Testis (tissue), 2 donors: Measurements from ENCODE around the gene MACROD2.

Source experiments
- CTCF ChIP-seq, 3 experiments: fragments of 450-650 bp in 2 of 3; fragments of 200-600 bp in 1 of 3; sonication (generic) in 1 of 3; IDR thresholded peaks; one replicate each; pipeline ENCODE4 v1.5.1; 2016 to 2019; ENCODE audit warnings: antibody characterized with exemption in 3 of 3, mild to moderate bottlenecking in 2 of 3, moderate library complexity in 1 of 3
- POLR2A ChIP-seq: fragments of 450-650 bp; IDR thresholded peaks from one replicate; pipeline ENCODE4 v1.6.1; 2017; ENCODE audit warnings: antibody characterized with exemption, mild to moderate bottlenecking, moderate library complexity

DNA sequence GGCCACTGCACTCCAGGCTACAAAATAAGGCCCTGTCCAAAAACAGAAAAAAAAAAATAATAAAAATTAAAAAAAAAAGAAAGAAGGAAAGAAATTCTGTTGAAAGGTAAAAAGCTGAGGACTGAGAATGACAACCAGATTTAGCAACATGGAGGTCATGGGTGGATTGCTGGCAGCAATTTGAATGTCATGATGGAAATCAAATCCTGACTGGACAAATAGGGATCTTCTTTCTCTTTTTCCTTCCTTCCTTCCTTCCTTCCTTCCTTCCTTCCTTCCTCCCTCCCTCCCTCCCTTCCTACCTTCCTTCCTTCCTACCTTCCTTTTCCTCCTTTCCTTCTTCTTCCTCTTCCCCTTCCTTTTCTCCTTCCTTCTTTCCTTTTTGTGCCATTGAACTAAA lies 895.4 kb downstream of the MACROD2 start:
- no peak for TF ChIP-seq CTCF (IDR thresholded peaks at IDR 0.05)
- TF ChIP-seq POLR2A = no peak
